Erythroblast (primary cell): ENCODE measurements around the gene MAPK8.
A peak's percentile ranks its signal among the peaks of the same experiment; 100 is the strongest.
"Not testable (repeated sequence)": the region's sequence is repeated elsewhere in the genome, so short reads cannot be mapped to it uniquely, and the experiment has no call there.

ENCODE experiments used
- DNase-seq, 2 experiments: peaks; one replicate each; lab custom pipeline; 2025; lab: John Stamatoyannopoulos, UW
- GATA1 ChIP-seq: IDR thresholded peaks from 2 replicates; pipeline ENCODE4 v1.6.1; 2011; ENCODE audit warnings: low read depth, mild to moderate bottlenecking, control low read depth, low read length, moderate library complexity
- POLR2A ChIP-seq: IDR thresholded peaks from 2 replicates; pipeline ENCODE4 v1.6.1; 2011; ENCODE audit warnings: mild to moderate bottlenecking, low read length

The MAPK8 gene

DNA sequence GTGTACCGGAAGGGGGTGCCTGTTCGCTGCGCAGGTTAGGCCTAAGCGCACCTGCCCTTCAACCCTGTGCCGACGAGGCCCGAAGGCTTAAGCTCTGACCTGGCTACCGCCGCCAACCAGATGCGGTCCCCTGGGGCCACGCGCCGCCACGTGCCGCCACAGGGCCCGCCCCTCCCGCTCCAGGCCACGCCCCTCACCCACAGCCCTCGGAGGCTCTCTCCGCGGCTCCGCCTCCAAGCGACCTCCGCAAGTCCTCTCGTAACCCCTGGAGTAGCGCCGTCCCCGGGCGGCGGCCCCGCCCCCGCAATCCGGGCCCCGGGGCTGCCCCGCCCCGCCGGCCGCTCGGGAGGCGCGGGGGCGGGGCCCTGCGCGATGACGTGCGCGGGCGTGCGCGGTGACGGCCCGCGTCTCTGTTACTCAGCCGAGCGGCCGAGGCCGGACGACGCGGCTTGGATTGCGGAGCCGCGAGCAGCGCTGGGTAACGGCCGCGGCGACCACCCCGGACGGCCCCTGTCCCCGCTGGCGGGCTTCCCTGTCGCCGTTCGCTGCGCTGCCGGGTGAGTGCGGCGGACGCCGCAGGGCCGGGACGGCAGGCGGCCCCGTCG lies at the start of gene MAPK8:
TSS of gene MAPK8 (plus strand) at position 413 of the 605 bp plus-strand sequence. CDS start 94,984 bp downstream, outside the sequence.
- TF ChIP-seq POLR2A (peak; percentile 57), GATA1 (no peak)
- DNase-seq: peak; percentile 94 to 96

DNA sequence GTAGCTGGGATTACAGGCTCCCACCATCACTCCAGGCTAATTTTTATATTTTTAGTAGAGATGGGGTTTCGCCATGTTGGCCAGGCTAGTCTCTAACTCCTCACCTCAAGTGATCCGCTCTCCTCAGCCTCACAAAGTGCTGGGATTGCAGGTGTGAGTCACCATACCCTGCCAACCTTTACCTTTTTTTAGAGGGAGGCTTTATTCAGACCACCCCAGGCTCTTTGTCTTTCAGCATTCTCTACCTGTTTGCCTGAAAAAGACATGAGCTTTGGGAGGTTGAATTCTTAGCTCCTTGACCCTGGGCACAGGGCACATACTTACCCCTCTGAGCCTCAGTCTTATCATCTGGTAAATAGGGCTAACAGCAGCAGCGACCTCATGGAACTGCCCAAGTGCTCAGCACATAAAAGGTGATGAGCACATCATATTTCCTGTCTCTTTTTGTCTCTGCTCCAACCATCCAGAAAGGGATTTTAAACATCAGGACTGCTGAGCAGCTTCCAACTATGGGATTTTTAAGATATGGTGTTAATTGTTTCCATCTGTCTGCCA lies 49.0 kb upstream of the MAPK8 start:
- TF ChIP-seq POLR2A (no peak), GATA1 (no peak)
- no peak for DNase-seq

DNA sequence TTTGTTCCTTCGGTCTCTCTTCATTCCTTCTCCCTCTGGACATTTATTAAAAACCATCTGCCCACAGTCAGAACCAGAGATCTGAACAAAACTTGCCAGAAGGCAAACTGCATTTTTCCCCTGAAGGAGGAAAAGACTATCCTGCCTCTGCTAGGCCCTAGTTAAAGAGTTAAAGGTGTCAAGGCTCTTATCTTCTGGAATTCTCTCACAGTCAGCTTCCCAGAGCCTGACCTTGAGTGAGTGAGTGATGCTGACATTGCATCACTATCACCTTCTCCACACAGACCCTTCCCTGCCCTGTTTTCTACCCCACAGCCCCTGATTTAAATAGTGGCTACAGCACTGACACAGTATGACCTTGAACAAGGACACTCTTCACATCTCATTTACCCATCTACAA lies 48.4 kb upstream of the MAPK8 start:
- no peak for TF ChIP-seq GATA1
- no peak for TF ChIP-seq POLR2A
- no peak for DNase-seq

DNA sequence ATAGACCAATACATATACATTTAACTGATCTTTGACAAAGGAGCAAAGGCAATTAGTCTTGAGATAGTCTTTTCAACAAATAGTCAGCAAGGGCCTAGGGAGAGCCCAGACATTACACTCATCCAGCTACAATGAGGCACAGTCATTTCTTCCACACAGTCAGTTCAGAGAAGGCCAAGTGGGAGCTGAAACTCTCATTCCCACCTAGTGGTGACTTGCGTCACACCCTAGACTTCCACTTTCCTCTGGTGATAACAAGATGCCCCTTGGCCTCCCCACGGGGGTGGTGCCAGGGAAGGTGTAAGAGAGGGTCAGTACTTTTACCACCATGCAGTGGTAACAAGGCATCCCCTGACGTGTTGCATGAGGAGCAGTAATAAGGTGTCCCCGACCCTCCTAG lies 39.9 kb upstream of the MAPK8 start:
- no peak for TF ChIP-seq POLR2A
- no peak for TF ChIP-seq GATA1
- DNase-seq: no peak

DNA sequence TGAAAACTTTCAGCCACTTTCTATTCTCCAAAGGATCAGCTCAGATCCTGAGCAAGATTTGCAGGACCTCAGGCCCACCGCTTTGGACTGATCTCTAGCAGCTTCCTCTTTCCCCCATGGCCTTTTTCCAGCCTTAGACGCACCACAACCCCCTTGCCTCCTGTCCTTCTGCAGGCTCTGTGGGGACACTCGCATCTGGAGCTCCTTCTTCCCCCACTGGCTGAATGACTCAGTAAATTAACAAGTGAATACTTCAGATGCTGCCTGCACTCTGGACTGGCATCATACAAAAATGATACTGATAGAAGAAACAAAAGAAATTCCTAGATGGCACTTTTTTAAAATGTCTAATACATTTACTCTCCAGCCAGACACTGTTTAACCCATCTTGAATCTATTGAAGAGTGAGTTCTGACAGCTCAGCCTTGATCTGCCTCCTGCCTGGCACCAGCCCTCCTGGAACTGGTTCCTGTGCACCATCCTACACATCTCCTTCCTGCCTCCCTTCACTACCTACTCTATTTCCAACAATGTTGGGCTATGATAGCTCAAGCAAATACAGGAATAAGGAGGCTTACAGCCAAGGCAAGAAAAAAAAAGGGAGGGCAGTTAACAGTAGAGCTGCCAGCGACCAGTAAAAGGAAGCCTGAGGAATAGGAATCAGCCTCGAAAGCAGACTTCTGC lies 35.3 kb upstream of the MAPK8 start:
- TF ChIP-seq POLR2A (no peak), GATA1 (no peak)
- DNase-seq: no peak

DNA sequence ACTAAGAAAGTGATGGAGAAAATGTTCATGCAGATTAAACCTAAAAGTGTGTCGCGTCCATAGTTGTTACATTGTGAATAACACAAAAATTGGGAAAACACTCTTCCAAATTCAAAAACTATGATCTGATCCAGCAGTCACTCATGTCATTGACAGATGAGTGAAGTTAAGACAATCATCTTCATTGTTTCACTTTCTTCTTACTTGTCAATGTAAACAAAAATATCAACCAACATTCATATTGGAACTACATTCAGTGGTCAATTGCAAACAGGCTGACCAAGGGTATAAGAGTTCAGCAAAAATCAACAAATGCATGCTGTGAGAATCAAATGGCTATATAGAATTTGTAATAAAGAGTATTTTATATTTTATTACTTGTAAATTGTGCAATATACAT lies 33.8 kb upstream of the MAPK8 start:
- no peak for DNase-seq
- TF ChIP-seq POLR2A (no peak), GATA1 (no peak)

DNA sequence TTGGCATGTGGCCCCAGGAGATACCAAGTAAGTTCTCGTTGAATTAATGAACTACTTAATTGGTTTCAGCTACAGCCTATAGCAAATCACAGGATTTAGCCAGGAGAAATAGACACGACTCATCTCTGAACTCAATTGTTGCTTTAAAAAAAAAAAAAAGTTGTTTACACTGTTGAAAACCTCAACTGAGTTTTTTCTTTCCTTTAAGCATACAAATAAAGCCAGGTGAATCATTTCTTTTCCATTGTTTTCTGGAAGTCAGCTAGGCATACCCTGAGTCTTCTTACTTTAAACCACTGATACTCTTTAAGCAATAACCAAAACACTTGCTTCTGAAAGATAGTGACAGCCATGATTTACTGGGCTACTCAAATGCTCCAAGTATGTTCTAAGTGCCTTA lies 32.7 kb upstream of the MAPK8 start:
- TF ChIP-seq GATA1 (no peak), POLR2A (no peak)
- no peak for DNase-seq

DNA sequence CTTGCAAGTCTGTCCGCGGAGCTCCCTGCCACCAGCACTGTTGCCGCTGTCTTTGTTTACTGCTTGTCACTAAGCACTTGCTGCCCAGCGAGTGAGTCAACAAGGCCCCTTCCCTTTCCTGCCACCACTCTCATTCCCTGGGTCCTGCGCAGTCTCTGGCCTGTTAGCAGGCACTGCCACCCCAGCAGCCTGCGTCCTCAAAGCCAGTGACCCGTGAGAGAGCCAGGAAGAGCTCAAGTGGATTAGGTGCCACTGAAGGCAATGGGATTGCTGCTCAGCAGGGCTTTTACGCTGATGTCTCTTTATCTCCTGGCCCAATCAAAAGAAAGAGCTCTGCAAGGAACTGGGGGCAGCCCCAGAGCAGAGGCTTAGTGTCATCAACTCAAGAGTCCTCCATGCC lies 31.8 kb upstream of the MAPK8 start, which contains the start of gene FRMPD2:
TSS of gene FRMPD2 (minus strand) at position 61 of the 400 bp plus-strand sequence. CDS start 129 bp downstream, outside the sequence.
- DNase-seq: no peak
- TF ChIP-seq GATA1 (no peak), POLR2A (no peak)

DNA sequence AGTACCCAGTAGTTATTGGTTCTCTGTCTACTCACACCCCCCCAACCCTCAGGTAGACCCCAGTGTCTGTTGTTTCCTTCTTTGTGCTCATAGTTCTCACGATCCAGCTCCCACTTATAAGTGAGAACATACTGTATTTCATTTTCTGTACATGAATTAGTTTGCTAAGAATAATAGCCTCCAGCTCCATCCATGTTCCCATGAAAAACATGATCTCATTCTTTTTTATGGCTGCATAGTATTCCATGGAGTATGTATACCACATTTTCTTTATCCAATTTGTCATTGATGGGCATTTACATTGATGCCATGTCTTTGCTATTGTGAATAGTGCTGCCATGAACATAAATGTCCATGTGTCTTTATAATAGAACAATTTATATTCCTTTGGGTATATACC lies 29.4 kb upstream of the MAPK8 start:
- no peak for TF ChIP-seq GATA1
- no peak for TF ChIP-seq POLR2A
- no peak for DNase-seq

DNA sequence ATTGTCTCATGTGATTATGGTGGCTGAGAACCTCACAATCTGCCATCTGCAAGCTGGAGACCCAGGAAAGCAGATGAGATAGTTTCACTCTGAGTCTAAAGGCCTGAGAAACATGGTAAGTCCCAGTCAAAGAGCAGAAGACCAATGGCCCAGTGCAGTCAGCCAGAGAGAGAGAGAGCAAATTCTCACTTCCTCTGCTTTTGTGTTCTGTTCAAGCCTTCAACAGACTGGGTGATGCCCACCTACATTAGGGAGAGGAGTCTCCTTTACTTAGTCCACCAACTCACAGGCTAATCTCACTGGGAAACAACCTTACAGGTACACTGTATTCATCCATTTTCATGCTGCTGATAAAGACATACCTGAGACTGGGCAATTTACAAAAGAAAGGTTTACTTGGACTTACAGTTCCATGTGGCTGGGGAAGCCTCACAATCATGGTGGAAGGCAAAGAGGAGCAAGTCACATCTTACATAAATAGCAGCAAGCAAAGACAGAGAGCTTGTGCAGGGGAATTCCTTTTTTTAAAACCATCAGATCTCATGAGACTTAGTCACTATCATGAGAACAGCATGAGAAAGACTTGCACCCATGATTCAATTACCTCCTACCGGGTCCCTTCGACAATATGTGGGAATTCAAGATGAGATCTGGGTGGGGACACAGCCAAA lies 27.3 kb upstream of the MAPK8 start:
- TF ChIP-seq GATA1: no peak
- TF ChIP-seq POLR2A: no peak
- no peak for DNase-seq

DNA sequence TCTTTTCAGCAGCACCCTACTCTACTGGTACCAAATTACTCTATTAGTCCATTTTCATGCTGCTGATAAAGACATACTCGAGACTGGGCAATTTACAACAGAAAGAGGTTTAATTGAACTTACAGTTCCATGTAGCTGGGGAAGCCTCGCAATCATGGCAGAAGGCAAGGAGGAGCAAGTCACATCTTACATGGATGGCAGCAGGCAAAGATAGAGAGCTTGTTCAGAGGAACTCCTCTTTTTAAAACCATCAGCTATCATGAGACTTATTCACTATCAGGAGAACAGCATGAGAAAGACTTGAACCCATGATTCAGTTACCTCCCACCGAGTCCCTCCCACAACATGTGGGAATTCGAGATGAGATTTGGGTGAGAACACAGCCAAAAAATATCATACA lies 24.8 kb upstream of the MAPK8 start:
- not testable (repeated sequence) for DNase-seq

DNA sequence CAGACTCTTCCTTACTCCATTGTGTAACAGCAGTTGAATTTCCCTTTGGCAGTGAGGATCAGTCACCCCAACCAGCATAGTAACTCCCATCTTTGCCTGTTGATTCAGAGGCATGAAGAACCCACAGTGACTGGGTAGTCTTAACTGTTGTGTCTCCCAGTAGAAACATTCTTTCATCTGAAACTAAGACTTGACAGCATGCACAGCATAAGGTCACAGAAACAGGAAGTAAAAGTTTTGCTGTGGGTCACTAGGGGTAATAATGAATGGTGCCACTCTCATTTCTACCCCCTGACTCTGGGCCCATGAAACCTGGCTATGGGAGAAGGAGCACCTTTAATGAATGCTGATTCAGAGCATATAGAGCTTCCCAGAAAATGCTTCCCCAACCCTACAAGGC lies 23.6 kb upstream of the MAPK8 start:
- no peak for DNase-seq
- TF ChIP-seq POLR2A (no peak), GATA1 (no peak)

DNA sequence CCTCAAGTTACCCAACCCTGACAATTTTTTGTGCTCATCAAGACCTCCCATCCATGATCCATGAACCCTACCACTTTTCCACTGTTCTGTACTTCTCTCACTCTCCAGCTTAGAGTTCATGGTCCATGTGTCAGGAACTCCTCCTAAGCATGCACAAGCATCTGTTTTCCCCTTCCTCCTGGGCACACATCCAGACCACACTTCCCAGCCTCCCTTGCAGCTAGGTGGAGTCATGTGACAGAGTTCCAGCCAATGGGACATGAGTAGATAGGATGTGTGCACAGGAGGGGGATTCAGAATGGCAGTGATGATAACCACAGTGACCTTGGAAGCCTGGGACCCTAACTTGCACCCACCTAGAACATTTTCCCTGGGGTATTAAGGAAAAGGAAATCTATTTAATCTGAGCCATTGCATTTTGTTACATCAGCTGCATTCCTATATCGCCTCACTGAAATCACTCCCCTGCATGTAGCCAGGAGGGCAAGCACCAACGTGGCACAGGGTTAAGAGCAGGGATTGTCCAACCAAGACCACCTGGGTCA lies 22.4 kb upstream of the MAPK8 start:
- TF ChIP-seq GATA1: no peak
- TF ChIP-seq POLR2A: no peak
- DNase-seq: no peak

DNA sequence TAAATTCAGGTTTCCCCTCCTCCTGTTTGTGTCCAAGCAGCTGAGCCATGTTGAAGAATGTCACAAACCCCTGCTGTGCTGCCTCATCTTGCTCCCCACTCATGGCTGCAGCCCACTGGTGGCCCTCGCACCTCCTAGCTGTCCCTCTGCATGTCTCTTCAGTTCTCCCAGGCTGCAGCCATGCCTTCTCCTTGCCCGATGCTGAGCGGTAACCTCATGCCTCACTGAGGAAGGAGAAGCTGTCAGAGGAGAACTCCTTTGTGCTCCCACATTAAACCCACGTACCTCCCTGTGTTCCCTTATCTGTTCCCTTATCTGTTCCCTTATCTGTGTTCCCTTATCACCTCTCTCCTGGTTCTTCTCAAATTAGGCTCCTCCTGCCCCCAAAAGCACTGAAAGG lies 21.7 kb upstream of the MAPK8 start:
- no peak for DNase-seq
- no peak for TF ChIP-seq GATA1
- no peak for TF ChIP-seq POLR2A
